OCI-LY1 (cell line): ENCODE data around the gene TNS3.

ENCODE experiments used
- H2AFZ ChIP-seq: fragments of 200-600 bp; sonication (generic), shearing (Covaris generic); 2 replicates; pipeline ENCODE4 v1.6.0; 2014; ENCODE audit warnings: antibody characterized with exemption, mild to moderate bottlenecking, low read length
- H3F3A ChIP-seq: fragments of 200-600 bp; sonication (generic), shearing (Covaris generic); 2 replicates; pipeline ENCODE4 v1.6.0; 2014; ENCODE audit warnings: mild to moderate bottlenecking, antibody characterized with exemption, low read length, moderate library complexity; ENCODE audit not compliant: insufficient read depth
- H3K27ac ChIP-seq: fragments of 200-600 bp; sonication (generic); 2 replicates; pipeline ENCODE4 v1.5.1; 2014; ENCODE audit warnings: low read length, mixed run types, mild to moderate bottlenecking, low read depth; ENCODE audit not compliant: poor library complexity, severe bottlenecking
- H3K27me3 ChIP-seq: fragments of 200-600 bp; sonication (generic); 2 replicates; pipeline ENCODE4 v1.6.0; 2014; ENCODE audit warnings: antibody characterized with exemption, mild to moderate bottlenecking, low read length, moderate library complexity; ENCODE audit not compliant: insufficient read depth
- H3K36me3 ChIP-seq: fragments of 200-600 bp; sonication (generic); 2 replicates; pipeline ENCODE4 v1.6.1; 2014; ENCODE audit warnings: mild to moderate bottlenecking, antibody characterized with exemption, low read length, moderate library complexity, mixed read lengths; ENCODE audit not compliant: insufficient read depth
- H3K4me1 ChIP-seq: fragments of 200-600 bp; sonication (generic); 2 replicates; pipeline ENCODE4 v1.5.1; 2014; ENCODE audit warnings: mild to moderate bottlenecking, low read length, moderate library complexity; ENCODE audit not compliant: insufficient read depth, severe bottlenecking
- H3K4me2 ChIP-seq: fragments of 200-600 bp; sonication (generic), shearing (Covaris generic); 2 replicates; pipeline ENCODE4 v1.6.1; 2014; ENCODE audit warnings: low read length
- H3K4me3 ChIP-seq: fragments of 200-600 bp; sonication (generic); 2 replicates; pipeline ENCODE4 v1.5.1; 2014; ENCODE audit warnings: low read length, low read depth, mild to moderate bottlenecking, mixed read lengths; ENCODE audit not compliant: poor library complexity, severe bottlenecking
- H3K79me2 ChIP-seq: fragments of 200-600 bp; shearing (Covaris generic); 2 replicates; pipeline ENCODE4 v1.6.1; 2016; ENCODE audit warnings: mixed run types, low read length, mixed read lengths; ENCODE audit not compliant: insufficient read depth
- H3K9ac ChIP-seq: fragments of 200-600 bp; sonication (generic), shearing (Covaris generic); 2 replicates; pipeline ENCODE4 v1.6.1; 2014; ENCODE audit warnings: mild to moderate bottlenecking, low read length, mixed read lengths
- H3K9me2 ChIP-seq: fragments of 200-600 bp; sonication (generic), shearing (Covaris generic); 2 replicates; pipeline ENCODE4 v1.6.1; 2014; ENCODE audit warnings: low read depth, mild to moderate bottlenecking, low read length, mixed read lengths
- H3K9me3 ChIP-seq: fragments of 200-600 bp; shearing (Covaris generic); 2 replicates; pipeline ENCODE4 v1.6.1; 2014; ENCODE audit warnings: low read length, mixed read lengths
- H4K20me1 ChIP-seq: fragments of 200-600 bp; sonication (generic), shearing (Covaris generic); 2 replicates; pipeline ENCODE4 v1.6.0; 2016; ENCODE audit warnings: mild to moderate bottlenecking, low read length; ENCODE audit not compliant: insufficient read depth
- EZH2 ChIP-seq: fragments of 200-600 bp; sonication (generic), shearing (Covaris generic); IDR thresholded peaks from 2 replicates; pipeline ENCODE4 v1.8.0; 2017; ENCODE audit warnings: borderline replicate concordance, mixed run types, mild to moderate bottlenecking, antibody characterized with exemption, low read length, moderate library complexity, mixed read lengths
- TF ChIP-seq, protein P1 (sequence below): fragments of 200-600 bp; sonication (generic), shearing (Covaris generic); IDR thresholded peaks from 2 replicates; pipeline ENCODE4 v1.5.1; 2017; ENCODE audit warnings: mild to moderate bottlenecking, antibody characterized with exemption, low read length, moderate library complexity, mixed read lengths

Gene TNS3

DNA sequence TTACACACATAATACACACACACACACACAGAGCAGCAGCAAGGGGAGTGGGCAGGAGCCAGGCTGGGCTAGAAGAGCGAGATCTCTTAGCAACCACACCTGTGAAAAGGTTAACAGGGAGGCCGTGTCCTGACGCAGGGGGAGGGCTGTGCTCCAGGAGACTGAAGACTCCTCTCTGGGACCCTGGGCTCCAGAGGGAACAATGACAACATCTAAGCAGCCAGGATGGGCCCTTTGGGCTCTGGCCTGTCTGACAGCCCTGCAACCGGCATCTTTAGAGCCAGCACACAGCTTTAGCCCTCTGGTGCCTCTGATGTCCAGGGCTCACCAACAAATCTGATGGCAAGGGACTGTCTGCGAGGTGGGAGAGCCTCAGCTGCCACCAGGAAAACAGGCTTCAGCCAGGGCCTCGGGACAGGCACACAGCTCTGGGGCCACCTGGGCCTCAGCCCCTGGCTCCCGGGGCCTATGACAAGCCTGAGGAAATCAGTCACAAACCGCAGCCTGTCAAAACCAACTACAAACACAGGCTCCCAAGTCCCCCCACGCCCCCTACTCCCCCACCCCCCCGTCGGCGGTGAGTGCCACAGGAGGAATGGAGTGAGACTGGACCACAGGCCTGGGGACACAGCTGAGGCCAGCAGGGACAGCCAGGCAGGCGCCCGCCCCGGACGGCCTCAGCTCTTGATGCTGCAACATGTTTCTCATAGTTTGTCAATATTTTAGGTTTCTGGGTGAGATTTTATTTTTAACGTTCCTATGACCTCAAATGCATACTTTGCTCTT is 102.8 kb downstream of the TNS3 start:
- Histone ChIP-seq H3K9me3 (no peaks in the 10 kb centered on the region), H4K20me1 (no peaks in the 10 kb centered on the region), H3K9me2 (no peaks in the 10 kb centered on the region), H3K27me3 (no peaks in the 10 kb centered on the region), H2AFZ (no peak overlapping the region), H3K36me3 (peaks cover 32% of the 10 kb centered on the region), H3K4me3 (peak overlapping the region; percentile 57), H3K4me1 (peaks cover 88% of the 10 kb centered on the region), H3K27ac (peak overlapping the region; percentile 90), H3K9ac (peak overlapping the region; percentile 63), H3K79me2 (peaks cover 39% of the 10 kb centered on the region), H3F3A (0 out of 2 replicates have a peak, but pooled peaks cover 3% of the 10 kb centered on the region), H3K4me2 (peak overlapping the region; percentile 70)
- no peak for TF ChIP-seq EZH2
- TF ChIP-seq, protein P1, sequence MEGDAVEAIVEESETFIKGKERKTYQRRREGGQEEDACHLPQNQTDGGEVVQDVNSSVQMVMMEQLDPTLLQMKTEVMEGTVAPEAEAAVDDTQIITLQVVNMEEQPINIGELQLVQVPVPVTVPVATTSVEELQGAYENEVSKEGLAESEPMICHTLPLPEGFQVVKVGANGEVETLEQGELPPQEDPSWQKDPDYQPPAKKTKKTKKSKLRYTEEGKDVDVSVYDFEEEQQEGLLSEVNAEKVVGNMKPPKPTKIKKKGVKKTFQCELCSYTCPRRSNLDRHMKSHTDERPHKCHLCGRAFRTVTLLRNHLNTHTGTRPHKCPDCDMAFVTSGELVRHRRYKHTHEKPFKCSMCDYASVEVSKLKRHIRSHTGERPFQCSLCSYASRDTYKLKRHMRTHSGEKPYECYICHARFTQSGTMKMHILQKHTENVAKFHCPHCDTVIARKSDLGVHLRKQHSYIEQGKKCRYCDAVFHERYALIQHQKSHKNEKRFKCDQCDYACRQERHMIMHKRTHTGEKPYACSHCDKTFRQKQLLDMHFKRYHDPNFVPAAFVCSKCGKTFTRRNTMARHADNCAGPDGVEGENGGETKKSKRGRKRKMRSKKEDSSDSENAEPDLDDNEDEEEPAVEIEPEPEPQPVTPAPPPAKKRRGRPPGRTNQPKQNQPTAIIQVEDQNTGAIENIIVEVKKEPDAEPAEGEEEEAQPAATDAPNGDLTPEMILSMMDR, result no peak

DNA sequence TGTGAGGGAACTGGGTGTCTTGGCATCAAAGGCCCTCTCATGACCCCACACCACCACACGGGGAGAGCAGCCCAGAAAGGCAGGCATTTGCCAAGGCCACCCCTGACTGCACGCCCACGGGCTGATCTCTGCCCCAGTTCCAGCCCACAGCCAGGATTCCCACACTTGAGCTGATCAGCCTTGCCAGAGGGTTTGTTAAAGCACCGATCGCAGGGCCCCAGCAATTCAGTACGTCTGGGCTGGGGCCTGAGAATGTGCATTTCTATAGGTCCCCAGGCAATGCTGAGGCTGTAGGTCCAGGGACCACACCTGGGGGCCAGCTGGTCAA is 103.9 kb downstream of the TNS3 start:
- Histone ChIP-seq H3K27me3 (no peaks in the 10 kb centered on the region), H3K4me1 (peaks cover 100% of the 10 kb centered on the region), H3K9me2 (no peaks in the 10 kb centered on the region), H3K4me2 (peak overlapping the region; percentile 70), H3K9me3 (no peaks in the 10 kb centered on the region), H3K79me2 (peaks cover 39% of the 10 kb centered on the region), H4K20me1 (no peaks in the 10 kb centered on the region), H3K36me3 (peaks cover 32% of the 10 kb centered on the region; the same call in 1 of the 2 replicates), H3K4me3 (peak overlapping the region; percentile 7), H3F3A (0 out of 2 replicates have a peak, but pooled peaks cover 3% of the 10 kb centered on the region), H2AFZ (no peak overlapping the region), H3K27ac (peak overlapping the region; percentile 79), H3K9ac (peak overlapping the region; percentile 35; the same call in 1 of the 2 replicates)
- TF ChIP-seq, protein P1, result no peak
- TF ChIP-seq EZH2, result no peak

DNA sequence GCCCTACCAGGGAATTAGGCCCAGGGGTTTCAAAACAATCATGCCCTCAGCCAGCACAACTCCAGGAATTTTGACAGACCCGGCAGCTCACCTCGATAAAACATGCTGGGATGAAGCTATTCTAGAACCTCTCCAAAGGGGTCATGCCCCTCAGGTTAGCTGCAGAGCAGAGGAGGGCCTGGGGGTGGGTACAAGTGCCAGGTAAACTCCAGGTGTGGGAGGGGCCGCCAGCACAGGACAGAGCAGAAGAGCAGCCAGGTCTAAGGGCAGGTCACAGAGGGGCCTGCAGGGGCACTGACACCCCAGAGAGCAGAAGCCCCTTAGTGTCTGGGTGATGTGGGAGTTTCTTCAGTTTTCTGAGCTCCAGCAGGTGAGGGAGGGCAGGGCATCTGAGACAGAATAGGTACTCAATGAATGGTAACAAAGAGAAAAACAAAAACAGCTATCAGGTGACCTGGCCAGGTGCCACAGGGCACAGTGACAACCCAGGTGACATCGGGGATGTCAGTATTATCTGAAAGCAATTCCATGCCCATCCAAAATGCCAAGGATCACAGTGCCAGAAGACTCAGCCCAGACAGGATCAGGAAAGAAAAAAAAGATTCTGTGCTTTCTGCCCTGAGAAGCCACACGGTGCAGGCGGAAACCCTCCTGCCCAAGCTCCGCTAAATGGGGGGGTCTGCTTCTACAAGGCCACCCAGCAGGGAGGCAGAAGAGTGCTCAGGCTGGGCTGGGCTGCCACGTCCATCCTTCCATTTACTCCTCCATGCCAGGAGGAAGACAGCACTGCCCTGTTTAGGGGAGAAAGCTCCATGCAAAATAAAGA is 104.5 kb downstream of the TNS3 start:
- Histone ChIP-seq H3K9me3 (no peaks in the 10 kb centered on the region), H3K4me3 (peak overlapping the region; percentile 7), H3K27ac (peak overlapping the region; percentile 79), H3K4me1 (peaks cover 100% of the 10 kb centered on the region), H3K79me2 (peaks cover 38% of the 10 kb centered on the region), H3F3A (0 out of 2 replicates have a peak, but pooled peaks cover 3% of the 10 kb centered on the region), H3K27me3 (no peaks in the 10 kb centered on the region), H4K20me1 (no peaks in the 10 kb centered on the region), H3K9ac (peak overlapping the region; percentile 35; the same call in 1 of the 2 replicates), H2AFZ (no peak overlapping the region), H3K36me3 (peaks cover 32% of the 10 kb centered on the region; the same call in 1 of the 2 replicates), H3K4me2 (peak overlapping the region; percentile 70), H3K9me2 (no peaks in the 10 kb centered on the region)
- no peak for TF ChIP-seq EZH2
- TF ChIP-seq, protein P1, result 0 out of 2 replicates have a peak, but pooled peaks have one; percentile 4
